Activated CD4-positive, alpha-beta T cell treated with anti-CD3 and anti-CD28 coated beads for 36 hours (primary cell): Measurements from ENCODE around the gene UBB. TPM values are rescaled to one million over a fixed set of nuclear protein-coding genes. Genes with fewer than 3 reads are reported as not detected.

Experiments
- ATAC-seq: fragments of 200-7000 bp; cut with Tn5 transposase; one replicate; pipeline ENCODE4 v1.10.0; 2021; ENCODE audit warnings: mild to moderate bottlenecking, moderate library complexity
- CTCF ChIA-PET: fragments of 350-600 bp; sonication (Branson Sonifier 250); formaldehyde crosslinking; loops from one replicate; lab custom pipeline; 2021; ENCODE audit warnings: antibody characterized with exemption; lab: Charles Lee
- POLR2A ChIA-PET: fragments of 350-600 bp; sonication (Branson Sonifier 250); formaldehyde crosslinking; loops from one replicate; lab custom pipeline; 2021; ENCODE audit warnings: antibody characterized with exemption, inconsistent platforms; lab: Charles Lee
- DNase-seq: peaks from one replicate; pipeline ENCODE4 v3.0.0-alpha.2; 2020
- H3K27ac Mint-ChIP-seq: one replicate; pipeline ENCODE4 v1.8.0; 2021; ENCODE audit warnings: mixed read lengths
- H3K27me3 Mint-ChIP-seq: one replicate; pipeline ENCODE4 v1.8.0; 2021; ENCODE audit warnings: mixed read lengths
- H3K36me3 Mint-ChIP-seq: one replicate; pipeline ENCODE4 v1.8.0; 2021; ENCODE audit warnings: low read depth, mixed read lengths
- H3K4me1 Mint-ChIP-seq: one replicate; pipeline ENCODE4 v1.8.0; 2021; ENCODE audit warnings: mixed read lengths
- H3K4me3 Mint-ChIP-seq: one replicate; pipeline ENCODE4 v1.8.0; 2021; ENCODE audit warnings: mild to moderate bottlenecking, moderate library complexity, mixed read lengths
- H3K9me3 Mint-ChIP-seq: one replicate; pipeline ENCODE4 v1.8.0; 2021; ENCODE audit warnings: low read depth, mixed read lengths
- intact Hi-C, 2 experiments: fragments of 100-400 bp; cut with DNase I in 1 of 2; cut with micrococcal nuclease in 1 of 2; formaldehyde crosslinking; loops; one replicate each; pipeline versions ENCODE4 v1.14.2 to v1.15.1; 2022 to 2024; cut with DNase I, micrococcal nuclease
- total RNA-seq, 2 experiments: library from RNA; stranded (reverse); gene quantifications; one replicate each; pipeline ENCODE4 v1.2.3, GENCODE V29; 2021

Gene UBB
- total RNA-seq, 2 experiments from 2014 or later, result 1,578 to 1,806 TPM

GRCh38 chr17:16428098-16428882 is 47.4 kb downstream of the UBB start:
- intact Hi-C loops, result loop anchor here in 1 of 2 experiments (1.0 kb wide), 1 partner anchor 93 kb away; no protein-coding TSS in a partner anchor
- ChIA-PET CTCF (interaction anchor here (0.6 to 2.5 kb wide), 13 partner anchors 9 to 740 kb away, joined by 3 to 8 read pairs (median 4); no protein-coding TSS in a partner anchor), POLR2A (interaction anchor here (0.6 to 2.0 kb wide), 5 partner anchors 8 to 143 kb away, joined by 3 to 10 read pairs (median 4); no protein-coding TSS in a partner anchor)
- Mint-ChIP-seq H3K9me3 (no peaks in the 10 kb centered on the region), H3K27me3 (no peaks in the 10 kb centered on the region), H3K27ac (no peak overlapping the region), H3K4me3 (no peak overlapping the region), H3K36me3 (peaks cover 13% of the 10 kb centered on the region), H3K4me1 (peaks cover 2% of the 10 kb centered on the region)
- ATAC-seq, result peak; percentile 93
- peak; percentile 77 for DNase-seq

- no peak for DNase-seq
- no peak for ATAC-seq
- H3K27me3 Mint-ChIP-seq, result no peaks in the 10 kb centered on the region
- peak overlapping the region; percentile 26 for H3K27ac Mint-ChIP-seq
- POLR2A ChIA-PET, result interaction anchor here (0.9 to 2.0 kb wide), 2 partner anchors 9 kb away, joined by 3 to 10 read pairs; no protein-coding TSS in a partner anchor
- H3K4me1 Mint-ChIP-seq, result peaks cover 2% of the 10 kb centered on the region
- no peaks in the 10 kb centered on the region for H3K9me3 Mint-ChIP-seq
- peaks cover 13% of the 10 kb centered on the region for H3K36me3 Mint-ChIP-seq
- CTCF ChIA-PET, result interaction anchor here (1.1 to 2.5 kb wide), 3 partner anchors 13 to 79 kb away, joined by 4 to 8 read pairs (median 4); no protein-coding TSS in a partner anchor
- intact Hi-C loops, result no loop called here
- H3K4me3 Mint-ChIP-seq, result no peak overlapping the region
Observed at GRCh38 chr17:16429083-16429482, 48.2 kb downstream of the UBB start.

GRCh38 chr17:16430650-16431049 is 49.8 kb downstream of the UBB start:
- ChIA-PET CTCF (interaction anchor here (1.0 to 2.5 kb wide), 3 partner anchors 11 to 16 kb away, joined by 3 to 8 read pairs (median 3); no protein-coding TSS in a partner anchor), POLR2A (interaction anchor here (2.0 kb wide), 1 partner anchor 8 kb away, joined by 10 read pairs; no protein-coding TSS in a partner anchor)
- DNase-seq (no peak), ATAC-seq (no peak)
- H3K9me3 Mint-ChIP-seq, result no peaks in the 10 kb centered on the region
- H3K36me3 Mint-ChIP-seq, result peaks cover 13% of the 10 kb centered on the region
- H3K4me3 Mint-ChIP-seq, result no peak overlapping the region
- H3K4me1 Mint-ChIP-seq, result peaks cover 3% of the 10 kb centered on the region
- intact Hi-C loops, result no loop called here
- no peaks in the 10 kb centered on the region for H3K27me3 Mint-ChIP-seq
- H3K27ac Mint-ChIP-seq, result no peak overlapping the region

GRCh38 chr17:16432017-16432416 is 51.1 kb downstream of the UBB start:
- peaks cover 5% of the 10 kb centered on the region for H3K4me1 Mint-ChIP-seq
- ChIA-PET CTCF (interaction anchor here (1.1 to 1.2 kb wide), 2 partner anchors 15 to 68 kb away, joined by 3 to 5 read pairs; no protein-coding TSS in a partner anchor), POLR2A (interaction anchor here (1.0 kb wide), 1 partner anchor 10 kb away, joined by 4 read pairs; no protein-coding TSS in a partner anchor)
- no peak overlapping the region for H3K4me3 Mint-ChIP-seq
- no peaks in the 10 kb centered on the region for H3K9me3 Mint-ChIP-seq
- no peak overlapping the region for H3K27ac Mint-ChIP-seq
- H3K27me3 Mint-ChIP-seq, result no peaks in the 10 kb centered on the region
- no peak for ATAC-seq
- H3K36me3 Mint-ChIP-seq, result peaks cover 11% of the 10 kb centered on the region
- no peak for DNase-seq
- intact Hi-C loops, result no loop called here

Other genes starting within 250 kb of the UBB start
- gene NCOR1, start 165.6 kb upstream of the UBB start, total RNA-seq, result 100 to 1,000 TPM; 110 to 155 TPM
- 10 to 100 TPM; 33.4 to 33.6 TPM for gene PIGL, start 163.9 kb upstream of the UBB start, total RNA-seq
- gene CENPV, start 27.6 kb upstream of the UBB start, total RNA-seq, result 100 to 1,000 TPM; 100 to 132 TPM
- 10 to 100 TPM; 24.3 to 35.6 TPM for gene TRPV2, start 34.5 kb downstream of the UBB start, total RNA-seq
- gene LRRC75A, start 111.1 kb downstream of the UBB start, total RNA-seq, result 1 to 10 TPM; 1.1 to 1.2 TPM
- gene ZNF287, start 188.1 kb downstream of the UBB start, total RNA-seq, result 1 to 10 TPM; 9.4 TPM